Measurements from ENCODE around the gene IRS2.

IRS2 gene

GRCh38 chr13:109769921-109770320 is 16.5 kb downstream of the IRS2 start:
- no peak overlapping the region for H3K4me3 ChIP-seq (ENCODE audit: low read length)
- TF ChIP-seq CTCF (conservative IDR thresholded peaks at IDR 0.05; ENCODE audit: low read length) = no peak
- DNase-seq (ENCODE audit: low read depth) = no peak

GRCh38 chr13:109769275-109769674 is 17.1 kb downstream of the IRS2 start:
- no peak for DNase-seq (ENCODE audit: low read depth)
- no peak overlapping the region for H3K4me3 ChIP-seq (ENCODE audit: low read length)
- TF ChIP-seq CTCF (conservative IDR thresholded peaks at IDR 0.05; ENCODE audit: low read length) = no peak

GRCh38 chr13:109768616-109769015 is 17.8 kb downstream of the IRS2 start:
- no peak for DNase-seq (ENCODE audit: low read depth)
- no peak overlapping the region for H3K4me3 ChIP-seq (ENCODE audit: low read length)
- no peak for TF ChIP-seq CTCF (conservative IDR thresholded peaks at IDR 0.05; ENCODE audit: low read length)

GRCh38 chr13:109768176-109768575 is 18.2 kb downstream of the IRS2 start:
- H3K4me3 ChIP-seq (ENCODE audit: low read length) = no peak overlapping the region
- TF ChIP-seq CTCF (conservative IDR thresholded peaks at IDR 0.05; ENCODE audit: low read length) = no peak
- DNase-seq (ENCODE audit: low read depth) = no peak

- no peak for TF ChIP-seq CTCF (conservative IDR thresholded peaks at IDR 0.05; ENCODE audit: low read length)
- DNase-seq (ENCODE audit: low read depth) = no peak
- no peak overlapping the region for H3K4me3 ChIP-seq (ENCODE audit: low read length)
Measured at GRCh38 chr13:109767023-109767422, 19.4 kb downstream of the IRS2 start.

GRCh38 chr13:109764470-109765291 is 21.7 kb downstream of the IRS2 start:
- H3K4me3 ChIP-seq (ENCODE audit: low read length) = no peak overlapping the region
- TF ChIP-seq CTCF (conservative IDR thresholded peaks at IDR 0.05; ENCODE audit: low read length) = peak; percentile 17; the same call in 1 of the 2 replicates
- no peak for DNase-seq (ENCODE audit: low read depth)

- TF ChIP-seq CTCF (conservative IDR thresholded peaks at IDR 0.05; ENCODE audit: low read length) = no peak
Measured at GRCh38 chr13:109764045-109764444, 22.3 kb downstream of the IRS2 start.

More at GRCh38 chr13:109764045-109764444, 22.3 kb downstream of the IRS2 start:
- DNase-seq (ENCODE audit: low read depth) = no peak
- H3K4me3 ChIP-seq (ENCODE audit: low read length) = no peak overlapping the region
